LoVo (cell line): ENCODE measurements around the gene GATA5.
"Not testable (repeated sequence)": the region's sequence is repeated elsewhere in the genome, so short reads cannot be mapped to it uniquely, and the experiment has no call there.

ENCODE experiments used
- DNase-seq: peaks from one replicate; pipeline ENCODE4 v3.0.0-alpha.2; 2016; ENCODE audit warnings: low spot score

The GATA5 gene

DNA sequence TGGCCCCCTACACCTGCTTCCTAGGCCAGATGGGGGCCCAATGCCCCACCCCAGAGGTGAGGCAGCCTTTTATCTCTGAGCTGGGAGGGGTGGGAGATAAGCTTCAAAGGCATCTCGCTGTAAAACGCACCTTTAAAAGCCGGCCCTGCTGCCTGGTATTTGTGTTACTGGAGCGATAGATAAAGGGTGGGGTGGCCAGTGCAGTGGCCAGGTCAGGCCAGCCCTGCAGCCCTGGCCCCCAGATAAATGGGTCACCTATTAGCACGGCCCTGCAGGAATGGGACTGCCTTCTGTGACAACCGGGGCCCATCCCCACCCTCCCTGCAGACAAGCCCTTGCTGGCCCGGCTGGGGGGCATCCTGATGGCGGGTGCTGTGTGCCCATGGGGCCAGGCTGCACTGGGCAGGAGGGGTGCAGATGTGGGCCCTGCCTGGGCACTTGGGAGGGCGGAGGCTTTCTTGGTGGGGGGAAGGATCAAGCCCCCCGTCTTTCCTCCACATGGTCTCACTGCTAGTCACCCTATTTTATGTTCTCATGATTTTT lies 45.4 kb downstream of the GATA5 start:
- DNase-seq: no peak

- no peak for DNase-seq
These were observed 46.1 kb downstream of the GATA5 start for GRCh38 chr20:62429455-62430310.

GRCh38 chr20:62428396-62429295 lies 47.1 kb downstream of the GATA5 start:
- no peak for DNase-seq

DNA sequence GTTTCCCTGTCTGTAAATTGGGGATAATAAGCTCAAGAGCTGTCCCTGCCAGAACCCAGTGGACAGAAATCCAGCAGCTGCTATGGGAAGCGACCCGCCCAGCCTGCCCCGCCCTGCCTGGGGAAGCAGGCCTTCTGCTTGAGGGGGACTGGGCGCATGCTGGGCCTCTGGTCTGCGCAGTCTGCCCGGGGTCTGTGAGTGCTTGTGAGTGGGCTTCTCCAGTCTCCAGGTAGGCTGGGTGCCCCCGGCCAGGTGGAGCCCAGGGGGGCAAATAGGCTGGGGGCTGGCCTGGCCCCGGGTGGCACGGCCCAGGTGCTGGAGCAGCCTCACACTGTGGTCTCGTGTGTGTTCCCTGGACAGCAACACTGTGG lies 47.8 kb downstream of the GATA5 start:
- no peak for DNase-seq

DNA sequence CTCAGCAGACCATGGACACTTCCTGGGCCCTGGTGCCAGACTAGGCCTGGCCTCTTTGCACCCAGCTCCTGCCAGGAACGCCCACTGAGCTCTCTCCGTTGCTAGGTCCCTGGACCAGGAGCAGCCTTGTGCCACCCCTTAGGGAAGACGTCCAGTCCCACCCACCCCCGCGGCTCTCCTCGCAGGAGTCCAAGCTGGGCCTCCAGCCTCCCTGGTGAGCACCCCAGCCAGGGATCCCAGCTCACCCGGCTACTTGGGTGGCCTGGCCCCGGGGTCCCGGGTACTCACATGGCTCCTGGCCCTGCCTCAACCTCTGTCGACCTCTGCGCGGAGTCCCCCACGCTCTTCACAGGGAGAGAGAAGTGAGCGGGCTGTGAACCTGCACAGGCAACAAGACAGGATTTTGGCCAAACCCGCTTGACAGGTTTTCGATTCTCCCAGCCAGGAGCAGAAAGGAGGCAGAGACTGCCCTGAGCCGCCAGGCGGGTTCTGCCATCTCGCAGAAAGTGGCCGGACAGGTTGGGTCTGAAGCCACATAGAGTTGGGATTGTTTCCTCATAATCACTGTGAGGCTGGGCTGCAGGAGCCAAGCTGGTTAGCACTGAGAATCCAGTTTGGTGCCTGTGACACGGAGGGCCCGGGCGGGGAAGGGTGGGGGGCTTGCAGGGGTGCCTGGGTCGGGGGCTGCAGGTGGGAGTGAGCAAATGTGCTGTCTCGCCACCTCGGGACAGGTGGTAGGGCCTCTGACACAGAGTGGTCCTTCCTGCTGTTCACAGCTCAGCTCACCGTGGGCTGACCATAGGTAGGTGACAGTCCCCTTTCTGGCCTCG lies 48.4 kb downstream of the GATA5 start, which contains the start of gene RBBP8NL:
TSS of gene RBBP8NL (minus strand) at position 368 of the 830 bp plus-strand sequence. CDS start 7,892 bp downstream, outside the sequence.
- DNase-seq: peak; percentile 86

- DNase-seq: no peak
These were observed 49.1 kb downstream of the GATA5 start for GRCh38 chr20:62426699-62427131.

DNA sequence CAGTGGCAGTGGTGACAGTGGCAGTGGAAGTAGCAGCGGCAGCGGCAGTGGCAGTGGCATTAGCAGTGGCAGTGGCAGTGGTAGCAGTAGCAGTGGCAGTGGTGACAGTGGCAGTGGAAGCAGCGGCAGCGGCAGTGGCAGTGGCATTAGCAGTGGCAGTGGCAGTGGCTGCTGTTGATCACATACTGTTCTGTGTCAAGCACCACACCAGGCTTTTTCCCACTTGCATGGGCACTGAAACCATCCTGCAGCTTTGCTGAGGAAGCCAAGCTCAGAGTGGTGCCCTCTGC lies 49.8 kb downstream of the GATA5 start:
- DNase-seq: not testable (repeated sequence)

DNA sequence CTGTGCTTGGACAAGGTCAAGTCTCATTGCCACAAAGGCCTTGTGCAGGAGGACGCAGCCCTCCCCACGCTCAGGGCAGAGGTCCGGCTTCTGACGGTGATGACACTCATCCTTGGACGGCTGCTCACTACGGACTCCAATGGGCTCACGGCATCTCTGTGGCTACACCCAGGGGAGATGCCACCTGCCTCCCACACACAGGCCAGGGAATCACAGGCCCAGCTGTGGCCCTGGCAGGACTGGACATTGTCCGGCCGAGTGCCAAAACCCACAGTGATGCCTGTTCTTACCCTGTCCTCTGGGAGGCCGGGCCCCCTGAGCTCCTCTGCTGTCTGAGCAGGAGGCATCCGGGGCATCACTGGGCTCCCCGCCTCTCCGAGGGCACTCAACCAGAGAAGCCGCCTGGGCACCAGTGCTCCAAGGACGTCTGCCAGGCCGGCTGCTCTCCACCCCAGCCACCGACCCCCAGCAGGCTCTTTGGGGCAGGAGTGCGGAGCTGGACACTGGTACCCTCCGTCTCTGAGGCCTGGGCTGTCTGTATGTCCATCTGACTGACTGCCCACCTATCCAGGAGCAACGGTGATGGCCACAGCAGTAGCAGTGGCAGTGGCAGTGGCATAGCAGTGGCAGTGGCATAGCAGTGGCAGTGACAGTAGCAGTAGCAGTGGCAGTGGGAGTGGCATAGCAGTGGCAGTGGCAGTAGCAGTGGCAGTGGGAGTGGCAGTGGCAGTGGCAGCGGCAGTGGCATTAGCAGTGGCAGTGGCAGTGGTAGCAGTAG lies 50.3 kb downstream of the GATA5 start:
- DNase-seq: no peak

GRCh38 chr20:62424249-62425107 lies 51.3 kb downstream of the GATA5 start:
- DNase-seq: no peak

DNA sequence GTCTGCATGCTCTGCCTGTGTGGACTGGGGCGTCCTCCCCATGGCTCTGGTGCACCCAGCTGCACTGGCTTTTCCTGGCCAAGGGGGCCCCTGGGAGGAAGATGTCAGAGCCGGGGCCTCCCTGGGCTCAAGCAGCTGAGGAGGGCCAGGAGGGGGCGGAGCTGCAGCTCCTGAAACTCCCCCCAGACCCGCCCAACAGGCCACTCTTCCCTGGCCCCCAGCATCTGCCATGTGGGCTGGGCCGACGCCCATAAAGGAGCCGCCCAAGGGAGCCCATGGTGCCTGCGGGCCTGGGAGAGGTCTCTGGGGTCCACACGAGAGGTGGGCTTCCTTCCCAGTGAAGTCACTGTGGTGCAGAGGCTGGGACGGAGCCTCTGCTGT lies 52.5 kb downstream of the GATA5 start:
- no peak for DNase-seq

GRCh38 chr20:62422636-62423325 lies 53.0 kb downstream of the GATA5 start:
- no peak for DNase-seq

DNA sequence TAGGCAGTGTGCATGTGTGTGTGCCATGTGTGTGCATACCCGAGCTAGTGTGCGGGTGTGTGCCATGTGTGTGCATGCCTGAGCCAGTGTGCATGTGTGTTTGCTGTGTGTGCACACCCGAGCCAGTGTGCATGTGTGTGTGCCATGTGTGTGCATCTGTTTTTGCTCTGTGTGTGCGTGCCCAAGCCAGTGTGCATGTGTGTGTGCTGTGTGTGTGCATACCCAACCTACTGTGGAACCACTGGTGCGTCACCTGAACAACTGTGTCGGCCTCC lies 54.1 kb downstream of the GATA5 start:
- DNase-seq: no peak

DNA sequence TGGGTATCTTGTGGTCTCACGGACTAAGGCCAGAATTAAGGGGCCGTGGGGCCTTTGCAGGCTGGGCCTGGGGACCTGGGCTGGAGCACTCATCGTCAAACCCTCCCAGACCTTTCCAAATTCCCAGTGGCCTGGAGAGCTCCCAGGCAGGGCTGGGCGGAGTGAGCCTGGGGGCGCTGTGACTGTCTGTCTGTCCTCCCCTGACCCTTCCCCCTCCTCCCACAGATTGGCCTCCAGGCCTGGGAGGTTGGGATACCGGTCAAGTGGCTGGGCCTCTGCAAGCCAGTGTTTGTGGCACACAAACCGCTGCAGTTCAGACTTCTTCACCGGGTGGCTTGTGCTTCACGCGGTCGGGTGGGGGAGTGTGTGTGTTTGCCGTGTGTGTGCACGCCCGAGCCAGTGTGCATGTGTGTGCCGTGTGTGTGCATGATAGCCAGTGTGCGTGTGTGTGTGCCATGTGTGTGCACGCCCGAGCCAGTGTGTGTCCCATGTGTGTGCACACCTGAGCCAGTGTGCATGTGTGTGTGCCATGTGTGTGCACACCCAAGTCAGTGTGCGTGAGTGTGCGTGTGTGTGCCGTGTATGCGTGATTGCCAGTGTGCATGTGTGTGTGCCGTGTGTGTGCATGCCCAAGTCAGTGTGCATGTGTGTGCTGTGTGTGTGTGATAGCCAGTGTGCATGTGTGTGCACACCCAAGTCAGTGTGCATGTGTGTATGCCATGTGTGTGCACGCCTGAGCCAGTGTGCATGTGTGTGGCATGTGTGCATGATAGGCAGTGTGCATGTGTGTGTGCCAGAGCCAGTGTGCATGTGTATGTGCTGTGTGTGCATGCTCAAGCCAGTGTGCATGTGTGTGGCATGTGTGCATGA lies 54.7 kb downstream of the GATA5 start:
- DNase-seq: no peak

GRCh38 chr20:62419759-62420158 lies 56.0 kb downstream of the GATA5 start:
- no peak for DNase-seq

DNA sequence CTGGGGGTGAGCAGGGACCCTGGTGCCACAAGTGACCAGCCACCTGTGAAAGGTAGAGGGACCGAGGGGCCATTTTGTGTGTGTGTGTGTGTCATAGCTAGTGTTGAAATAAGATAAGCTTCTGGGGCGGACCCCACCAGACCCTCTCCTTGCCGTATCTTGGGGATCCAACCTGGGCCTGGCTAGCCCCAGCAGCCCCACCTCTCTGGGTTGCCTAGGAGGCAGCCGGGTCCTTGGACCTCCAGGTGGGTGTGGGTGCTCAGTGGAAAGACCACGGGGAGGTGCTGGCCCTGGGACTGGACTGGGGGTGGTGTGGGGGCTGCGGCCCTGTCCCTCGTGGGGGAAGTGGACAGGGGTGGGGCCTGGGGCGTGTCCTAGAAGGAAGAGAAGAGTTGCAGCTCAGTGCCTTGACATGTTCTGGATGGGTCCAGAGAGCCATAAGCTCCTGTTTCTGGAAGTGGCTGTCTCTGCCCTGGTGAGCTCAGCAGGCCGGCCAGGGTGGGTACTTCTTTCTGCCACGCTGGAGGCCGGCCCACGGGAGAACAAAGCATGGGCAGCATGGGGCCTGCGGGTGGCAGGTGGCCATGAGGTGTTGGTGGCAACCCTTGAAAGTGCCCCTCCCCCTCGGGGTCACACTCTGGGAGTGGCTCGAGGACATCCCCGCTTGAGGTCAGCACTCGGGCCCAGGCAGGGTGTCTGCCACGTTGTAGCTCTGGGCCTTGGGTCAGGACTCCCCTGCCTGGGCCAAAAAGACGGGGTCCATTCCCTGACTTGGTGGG lies 56.9 kb downstream of the GATA5 start:
- DNase-seq: no peak

GRCh38 chr20:62417981-62418708 lies 57.6 kb downstream of the GATA5 start:
- DNase-seq: no peak
